ENCODE data around the gene MYO5B.

DNA sequence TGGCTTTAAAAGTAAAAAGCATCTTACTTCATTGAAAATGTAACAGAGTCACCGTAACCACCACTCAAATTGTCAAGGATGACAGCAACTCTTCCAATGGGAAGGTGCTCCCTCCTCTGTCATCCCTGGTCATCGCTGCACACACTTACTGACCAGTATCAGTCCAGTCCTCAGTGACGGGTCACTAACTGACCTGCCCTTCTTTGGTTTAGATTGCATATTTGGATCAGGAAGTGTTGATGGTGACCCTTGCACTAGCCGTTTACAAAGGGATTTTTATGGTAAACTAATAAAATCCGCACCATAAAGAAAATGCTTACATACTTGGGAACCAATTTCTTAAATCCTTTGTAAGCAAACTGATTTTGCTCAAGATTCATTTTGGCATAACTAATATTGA, 239.7 kb downstream of the MYO5B start:
- TF ChIP-seq ZNF217 (IDR thresholded peaks at IDR 0.05) (no peak), EP300 (IDR thresholded peaks at IDR 0.05; ENCODE audit: borderline replicate concordance in 1 of 2, control insufficient read depth in 1 of 2, low read depth in 2 of 2, low read length in 2 of 2) (no peak), BCL11A (IDR thresholded peaks at IDR 0.05; ENCODE audit: low read depth, low read length) (no peak), ASH2L (IDR thresholded peaks at IDR 0.05; ENCODE audit: borderline replicate concordance, low read depth) (no peak)
